Epithelial cell of esophagus (primary cell): ENCODE measurements around the gene CHST15.

ENCODE experiments used
- DNase-seq: peaks from one replicate; pipeline ENCODE4 v3.0.0; 2010; ENCODE audit warnings: low read depth
- H3K4me3 ChIP-seq: 2 replicates; pipeline ENCODE4 v1.5.1; 2011; ENCODE audit warnings: mild to moderate bottlenecking, low read length, control low read depth
- TF ChIP-seq, protein P1 (sequence below): IDR thresholded peaks from 2 replicates; pipeline ENCODE4 v1.5.1; 2011; ENCODE audit warnings: low read depth, mild to moderate bottlenecking, low read length, control low read depth, inconsistent platforms; ENCODE audit not compliant: insufficient read depth; ENCODE audit errors: missing control alignments

The CHST15 gene

GRCh38 chr10:124092250-124092859 lies 1.0 kb downstream of the CHST15 start:
- TF ChIP-seq, protein P1, sequence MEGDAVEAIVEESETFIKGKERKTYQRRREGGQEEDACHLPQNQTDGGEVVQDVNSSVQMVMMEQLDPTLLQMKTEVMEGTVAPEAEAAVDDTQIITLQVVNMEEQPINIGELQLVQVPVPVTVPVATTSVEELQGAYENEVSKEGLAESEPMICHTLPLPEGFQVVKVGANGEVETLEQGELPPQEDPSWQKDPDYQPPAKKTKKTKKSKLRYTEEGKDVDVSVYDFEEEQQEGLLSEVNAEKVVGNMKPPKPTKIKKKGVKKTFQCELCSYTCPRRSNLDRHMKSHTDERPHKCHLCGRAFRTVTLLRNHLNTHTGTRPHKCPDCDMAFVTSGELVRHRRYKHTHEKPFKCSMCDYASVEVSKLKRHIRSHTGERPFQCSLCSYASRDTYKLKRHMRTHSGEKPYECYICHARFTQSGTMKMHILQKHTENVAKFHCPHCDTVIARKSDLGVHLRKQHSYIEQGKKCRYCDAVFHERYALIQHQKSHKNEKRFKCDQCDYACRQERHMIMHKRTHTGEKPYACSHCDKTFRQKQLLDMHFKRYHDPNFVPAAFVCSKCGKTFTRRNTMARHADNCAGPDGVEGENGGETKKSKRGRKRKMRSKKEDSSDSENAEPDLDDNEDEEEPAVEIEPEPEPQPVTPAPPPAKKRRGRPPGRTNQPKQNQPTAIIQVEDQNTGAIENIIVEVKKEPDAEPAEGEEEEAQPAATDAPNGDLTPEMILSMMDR = no peak
- H3K4me3 ChIP-seq = peak overlapping the region; percentile 66
- DNase-seq = peak; percentile 65

DNA sequence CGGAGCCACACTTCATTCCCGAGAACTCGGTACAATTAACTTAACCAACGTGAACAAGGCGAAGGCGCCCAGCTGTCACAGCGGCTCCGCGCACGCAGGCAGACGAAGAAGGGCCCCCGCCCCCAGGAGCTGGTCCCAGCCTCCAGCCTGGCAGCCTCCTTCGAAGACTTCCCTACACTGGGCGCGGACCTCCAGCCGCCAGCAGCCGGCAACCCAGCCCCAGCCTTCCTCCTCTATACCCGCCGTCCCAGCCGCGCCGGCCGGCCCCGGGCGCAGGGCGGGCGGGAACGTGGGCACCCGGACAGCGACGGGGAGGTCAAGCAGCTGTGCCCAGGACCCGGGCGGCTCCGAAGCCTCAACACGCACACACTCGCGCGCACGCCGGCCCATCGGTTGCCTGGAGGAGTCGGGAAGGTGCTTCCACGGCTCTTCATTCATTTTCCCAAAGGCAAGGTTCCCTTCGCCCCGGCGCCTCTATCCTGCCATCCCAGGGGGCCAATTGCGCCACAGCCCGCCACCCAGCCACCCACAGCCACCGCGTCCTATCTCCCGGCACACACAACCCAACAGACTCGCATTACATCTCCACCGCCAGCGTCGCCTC lies 1.6 kb downstream of the CHST15 start:
- peak overlapping the region; percentile 66 for H3K4me3 ChIP-seq
- TF ChIP-seq, protein P1 = no peak
- peak; percentile 18 for DNase-seq

DNA sequence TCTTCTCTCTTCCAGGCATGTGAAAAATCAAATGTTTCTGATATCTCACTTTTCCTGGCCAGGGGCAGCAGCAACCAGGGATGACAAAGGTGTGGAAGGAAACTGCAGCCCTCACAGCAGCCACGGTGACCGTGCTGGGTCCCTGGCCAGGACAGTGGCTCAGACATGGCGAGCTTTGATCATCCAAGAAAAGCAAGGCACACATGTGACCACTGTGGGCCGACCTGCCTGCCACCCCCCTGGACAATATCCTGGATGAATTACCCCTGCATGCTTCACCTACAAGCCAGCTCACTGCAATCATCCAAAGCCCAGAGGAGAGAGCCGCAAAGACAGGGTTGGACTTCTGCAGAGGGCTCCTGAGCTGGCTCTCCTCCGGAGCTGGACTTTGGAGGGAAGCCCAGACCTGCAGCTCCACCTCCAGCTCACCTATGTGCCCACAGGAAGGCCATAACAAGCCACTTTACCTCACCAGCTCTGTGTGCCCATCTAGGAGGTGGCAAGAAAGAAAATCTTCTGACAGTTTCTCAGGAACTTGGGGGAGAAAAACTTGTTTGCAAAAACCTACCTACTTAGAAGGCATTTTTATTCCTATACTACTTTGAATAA lies 2.7 kb downstream of the CHST15 start:
- no peak overlapping the region for H3K4me3 ChIP-seq
- TF ChIP-seq, protein P1 = no peak

GRCh38 chr10:124089859-124090258 lies 3.5 kb downstream of the CHST15 start:
- TF ChIP-seq, protein P1 = no peak
- no peak overlapping the region for H3K4me3 ChIP-seq
- DNase-seq = no peak

More for the DNA sequence above, 2.7 kb downstream of the CHST15 start:
- no peak for DNase-seq

GRCh38 chr10:124088915-124089314 lies 4.5 kb downstream of the CHST15 start:
- H3K4me3 ChIP-seq = no peak overlapping the region
- TF ChIP-seq, protein P1 = no peak
- DNase-seq = peak; percentile 53

GRCh38 chr10:124087672-124088634 lies 5.4 kb downstream of the CHST15 start:
- H3K4me3 ChIP-seq = no peak overlapping the region
- TF ChIP-seq, protein P1 = no peak
- DNase-seq = peak; percentile 77
